Epidermal melanocyte (primary cell): ENCODE results near the gene WDR19.
A peak's percentile ranks its signal among the peaks of the same experiment; 100 is the strongest.
"Not testable (repeated sequence)": the region's sequence is repeated elsewhere in the genome, so short reads cannot be mapped to it uniquely, and the experiment has no call there.

ENCODE experiments used
- DNase-seq: peaks from one replicate; pipeline ENCODE4 v3.0.0; 2011; ENCODE audit warnings: low spot score; ENCODE audit not compliant: insufficient read length

The WDR19 gene

GRCh38 chr4:39181905-39182638, at the start of gene WDR19:
Gene WDR19, plus strand, starts transcription at chr4:39182529. Its CDS starts 29 bp downstream, at chr4:39182558.
- peak; percentile 91 for DNase-seq

GRCh38 chr4:39133623-39134022, 48.7 kb upstream of the WDR19 start:
- no peak for DNase-seq

- no peak for DNase-seq
Observed at GRCh38 chr4:39134683-39135306, 47.5 kb upstream of the WDR19 start.

- DNase-seq = not testable (repeated sequence)
Observed at GRCh38 chr4:39138227-39138626, 44.1 kb upstream of the WDR19 start.

- DNase-seq = no peak
Observed at GRCh38 chr4:39146211-39146610, 36.1 kb upstream of the WDR19 start.

GRCh38 chr4:39154009-39154408, 28.3 kb upstream of the WDR19 start:
- DNase-seq = no peak

- no peak for DNase-seq
Observed at GRCh38 chr4:39157520-39157919, 24.8 kb upstream of the WDR19 start.

GRCh38 chr4:39166177-39166576, 16.2 kb upstream of the WDR19 start:
- no peak for DNase-seq

GRCh38 chr4:39166669-39167068, 15.7 kb upstream of the WDR19 start:
- DNase-seq = no peak

GRCh38 chr4:39169426-39169825, 12.9 kb upstream of the WDR19 start:
- DNase-seq = no peak

- DNase-seq = no peak
Observed at GRCh38 chr4:39170301-39170700, 12.0 kb upstream of the WDR19 start.

GRCh38 chr4:39178706-39179105, 3.6 kb upstream of the WDR19 start:
- no peak for DNase-seq

GRCh38 chr4:39179681-39180080, 2.6 kb upstream of the WDR19 start:
- DNase-seq = no peak

GRCh38 chr4:39180629-39181028, 1.7 kb upstream of the WDR19 start:
- not testable (repeated sequence) for DNase-seq

GRCh38 chr4:39181520-39181904, 817 bp upstream of the WDR19 start:
- DNase-seq = no peak

- no peak for DNase-seq
Observed at GRCh38 chr4:39201963-39202362, 19.6 kb downstream of the WDR19 start.

- DNase-seq = no peak
Observed at GRCh38 chr4:39204543-39204942, 22.2 kb downstream of the WDR19 start.

- DNase-seq = no peak
Observed at GRCh38 chr4:39205000-39205399, 22.7 kb downstream of the WDR19 start.

GRCh38 chr4:39205476-39205875, 23.1 kb downstream of the WDR19 start:
- DNase-seq = no peak

GRCh38 chr4:39227906-39228305, 45.6 kb downstream of the WDR19 start:
- no peak for DNase-seq

- DNase-seq = no peak
Observed at GRCh38 chr4:39228377-39228776, 46.0 kb downstream of the WDR19 start.

- DNase-seq = no peak
Observed at GRCh38 chr4:39230462-39230861, 48.1 kb downstream of the WDR19 start.

GRCh38 chr4:39231660-39232059, 49.3 kb downstream of the WDR19 start:
- no peak for DNase-seq
